Type B pancreatic cell (in vitro differentiated cells): ENCODE data around the gene SART3. TPM values are rescaled to one million over a fixed set of nuclear protein-coding genes. Genes with fewer than 3 reads are reported as not detected.

Source experiments
- DNase-seq: peaks from one replicate; pipeline ENCODE4 v3.0.0; 2021; ENCODE audit warnings: mixed read lengths; ENCODE audit not compliant: unreplicated experiment; ENCODE audit errors: extremely low spot score
- H3K27ac Mint-ChIP-seq: 2 replicates; pipeline ENCODE4 v1.8.0; 2021; ENCODE audit warnings: mild to moderate bottlenecking, mixed read lengths
- H3K27me3 Mint-ChIP-seq: 2 replicates; pipeline ENCODE4 v1.8.0; 2021; ENCODE audit warnings: mixed read lengths
- H3K36me3 Mint-ChIP-seq: 2 replicates; pipeline ENCODE4 v1.8.0; 2021; ENCODE audit warnings: mixed read lengths
- H3K4me1 Mint-ChIP-seq: one replicate; pipeline ENCODE4 v1.8.0; 2021; ENCODE audit warnings: mixed read lengths; ENCODE audit not compliant: unreplicated experiment
- H3K4me3 Mint-ChIP-seq: 2 replicates; pipeline ENCODE4 v1.8.0; 2021; ENCODE audit warnings: mild to moderate bottlenecking, mixed read lengths
- H3K9me3 Mint-ChIP-seq: 2 replicates; pipeline ENCODE4 v1.8.0; 2021; ENCODE audit warnings: mixed read lengths
- total RNA-seq: library from RNA; stranded (reverse); gene quantifications from 2 replicates; pipeline ENCODE4 v1.2.1, GENCODE V29; 2021; ENCODE audit warnings: low replicate concordance
- TF ChIP-seq, protein P1 (sequence below): fragments of 200-600 bp; sonication (generic); conservative IDR thresholded peaks from 2 replicates; pipeline ENCODE4 v1.5.0; 2021; ENCODE audit warnings: antibody characterized with exemption, mild to moderate bottlenecking

SART3 gene
- total RNA-seq, 1 donor from 2014 or later, result 72.6 TPM

DNA sequence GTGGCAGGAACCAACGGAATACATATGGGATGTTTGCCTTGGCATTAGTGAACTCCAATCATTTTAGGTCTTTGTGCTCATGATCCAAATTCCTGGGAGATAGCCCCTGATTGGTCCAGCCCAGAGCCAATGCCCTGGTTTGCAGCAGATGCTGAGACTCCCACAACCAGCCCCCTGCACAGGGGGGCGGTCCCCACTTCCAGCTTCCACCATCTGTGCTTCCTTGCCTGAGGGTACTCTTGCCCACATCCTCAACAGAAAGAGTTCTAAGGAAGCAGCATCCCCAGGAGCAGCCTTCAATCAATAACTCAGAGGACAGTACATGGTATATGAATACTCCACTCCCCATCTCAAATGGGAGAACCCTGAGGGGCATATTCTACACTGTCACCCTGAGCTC is 85.6 kb downstream of the SART3 start:
- TF ChIP-seq, protein P1, sequence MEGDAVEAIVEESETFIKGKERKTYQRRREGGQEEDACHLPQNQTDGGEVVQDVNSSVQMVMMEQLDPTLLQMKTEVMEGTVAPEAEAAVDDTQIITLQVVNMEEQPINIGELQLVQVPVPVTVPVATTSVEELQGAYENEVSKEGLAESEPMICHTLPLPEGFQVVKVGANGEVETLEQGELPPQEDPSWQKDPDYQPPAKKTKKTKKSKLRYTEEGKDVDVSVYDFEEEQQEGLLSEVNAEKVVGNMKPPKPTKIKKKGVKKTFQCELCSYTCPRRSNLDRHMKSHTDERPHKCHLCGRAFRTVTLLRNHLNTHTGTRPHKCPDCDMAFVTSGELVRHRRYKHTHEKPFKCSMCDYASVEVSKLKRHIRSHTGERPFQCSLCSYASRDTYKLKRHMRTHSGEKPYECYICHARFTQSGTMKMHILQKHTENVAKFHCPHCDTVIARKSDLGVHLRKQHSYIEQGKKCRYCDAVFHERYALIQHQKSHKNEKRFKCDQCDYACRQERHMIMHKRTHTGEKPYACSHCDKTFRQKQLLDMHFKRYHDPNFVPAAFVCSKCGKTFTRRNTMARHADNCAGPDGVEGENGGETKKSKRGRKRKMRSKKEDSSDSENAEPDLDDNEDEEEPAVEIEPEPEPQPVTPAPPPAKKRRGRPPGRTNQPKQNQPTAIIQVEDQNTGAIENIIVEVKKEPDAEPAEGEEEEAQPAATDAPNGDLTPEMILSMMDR, result no peak
- no peaks in the 10 kb centered on the region for H3K9me3 Mint-ChIP-seq

DNA sequence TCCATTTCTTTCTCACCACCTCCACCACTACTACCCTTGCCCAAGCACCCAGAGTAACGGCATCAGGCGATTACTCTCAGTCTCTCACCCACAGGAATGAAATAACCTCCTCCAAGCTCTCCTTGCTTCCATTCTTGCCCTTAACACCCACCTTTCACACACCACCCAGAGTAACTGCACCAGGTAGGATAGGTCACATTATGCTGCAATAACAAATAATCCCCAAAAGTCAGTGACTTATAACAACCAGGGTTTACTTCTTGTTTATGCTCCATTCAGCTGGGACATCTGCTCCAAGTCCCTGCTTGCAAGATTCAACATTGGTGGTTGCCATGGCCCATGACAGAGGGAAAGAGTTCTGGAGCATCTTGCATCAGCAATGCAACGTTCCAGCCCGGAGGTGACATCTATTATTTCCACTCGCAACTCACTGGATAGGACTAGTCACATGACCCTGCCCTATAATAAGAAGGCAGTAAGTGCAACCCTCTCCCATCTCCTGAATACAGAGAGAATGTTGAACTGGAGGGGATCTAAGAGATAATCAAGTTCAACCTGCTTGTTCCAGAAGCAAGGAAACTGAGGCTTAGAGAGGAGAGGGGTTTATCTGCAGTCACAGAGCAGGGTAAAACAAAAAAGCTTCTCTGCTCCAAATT is 87.4 kb downstream of the SART3 start:
- no peak overlapping the region for H3K4me3 Mint-ChIP-seq
- H3K4me1 Mint-ChIP-seq, result no peaks in the 10 kb centered on the region
- peaks cover 27% of the 10 kb centered on the region for H3K27me3 Mint-ChIP-seq
- H3K27ac Mint-ChIP-seq, result no peak overlapping the region
- no peaks in the 10 kb centered on the region for H3K36me3 Mint-ChIP-seq
- no peaks in the 10 kb centered on the region for H3K9me3 Mint-ChIP-seq
- no peak for DNase-seq
- TF ChIP-seq, protein P1, result no peak

More for the DNA sequence above, 85.6 kb downstream of the SART3 start:
- no peak overlapping the region for H3K27ac Mint-ChIP-seq
- H3K4me1 Mint-ChIP-seq, result no peaks in the 10 kb centered on the region
- H3K4me3 Mint-ChIP-seq, result no peak overlapping the region
- H3K36me3 Mint-ChIP-seq, result no peaks in the 10 kb centered on the region
- no peak for DNase-seq
- H3K27me3 Mint-ChIP-seq, result peaks cover 27% of the 10 kb centered on the region

Other genes with a start within 250 kb of the SART3 start
- gene CMKLR1, start 221.9 kb downstream of the SART3 start, total RNA-seq, result 0.50 and 0.97 TPM in 2 replicates
- gene FICD, start 45.9 kb downstream of the SART3 start, total RNA-seq, result 4.7 and 4.9 TPM in 2 replicates
- 78.9 and 106 TPM in 2 replicates for gene ISCU, start 1.4 kb upstream of the SART3 start, total RNA-seq
- gene TMEM119, start 36.9 kb upstream of the SART3 start, total RNA-seq, result 0.33 and 27.2 TPM in 2 replicates
- 0.31 and 0.48 TPM in 2 replicates for gene SELPLG, start 72.7 kb upstream of the SART3 start, total RNA-seq
- 87.9 and 103 TPM in 2 replicates for gene CORO1C, start 170.3 kb upstream of the SART3 start, total RNA-seq